Measurements from ENCODE around the gene PPARA. TPM values are rescaled to one million over a fixed set of nuclear protein-coding genes. Genes with fewer than 3 reads are reported as not detected.
A peak's percentile ranks its signal among the peaks of the same experiment; 100 is the strongest.

Gene PPARA
- total RNA-seq, 2 experiments from 2014 or later = 9.1 to 11.8 TPM

DNA sequence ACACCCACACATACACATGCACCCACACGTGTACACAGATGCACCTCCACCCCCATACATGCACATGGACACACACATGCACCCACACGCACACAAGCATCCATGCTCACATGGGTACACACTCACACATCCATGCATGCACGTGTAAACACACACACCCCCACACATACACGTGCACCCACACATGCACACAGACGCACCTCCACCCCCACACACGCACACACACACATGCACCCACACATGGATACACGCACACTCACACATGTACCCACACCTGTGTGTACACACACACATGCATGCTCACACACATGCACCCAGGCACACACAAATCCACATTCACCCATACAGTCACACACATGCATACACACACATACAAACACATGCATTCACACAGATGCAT, 75.3 kb downstream of the PPARA start:
- Mint-ChIP-seq H3K36me3 (ENCODE audit: low read depth) (peaks cover 12% of the 10 kb centered on the region), H3K4me3 (no peak overlapping the region), H3K9me3 (no peaks in the 10 kb centered on the region), H3K27ac (no peak overlapping the region), H3K4me1 (ENCODE audit: low read depth) (peaks cover 6% of the 10 kb centered on the region), H3K27me3 (no peaks in the 10 kb centered on the region)
- CTCF ChIA-PET = no interaction called here
- intact Hi-C loops (cut with micrococcal nuclease) = no loop called here
- POLR2A ChIA-PET = interaction anchor here (0.6 kb wide), 1 partner anchor 19 kb away, joined by 3 read pairs; no protein-coding TSS in a partner anchor
- ATAC-seq (no peak), DNase-seq (no peak)
- TF ChIP-seq CTCF (IDR thresholded peaks at IDR 0.05) = no peak

DNA sequence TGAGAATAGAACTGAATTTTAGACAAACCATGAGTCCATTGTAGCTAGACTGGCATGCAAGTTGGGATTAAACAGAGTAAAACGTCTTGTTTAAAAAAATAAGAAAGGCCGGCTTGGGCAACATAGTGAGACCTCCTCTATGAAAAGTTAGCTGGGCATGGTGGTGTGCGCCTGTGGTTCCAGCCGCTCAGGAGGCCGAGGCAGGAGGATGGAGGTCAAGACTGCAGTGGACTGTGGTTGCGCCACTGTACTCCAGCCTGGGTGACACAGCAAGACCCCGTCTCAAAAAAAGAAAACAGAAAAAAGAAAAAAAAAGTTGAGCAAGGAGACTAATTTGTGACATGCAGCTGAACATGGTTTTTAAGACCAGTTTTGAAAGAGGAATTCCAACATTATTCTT, 76.3 kb downstream of the PPARA start:
- DNase-seq (no peak), ATAC-seq (no peak)
- intact Hi-C loops (cut with micrococcal nuclease) = no loop called here
- no peak for TF ChIP-seq CTCF (IDR thresholded peaks at IDR 0.05)
- ChIA-PET POLR2A (no interaction called here), CTCF (interaction anchor here (0.7 to 1.5 kb wide), 2 partner anchors 16 to 21 kb away, joined by 3 read pairs; no protein-coding TSS in a partner anchor)
- Mint-ChIP-seq H3K36me3 (ENCODE audit: low read depth) (peaks cover 6% of the 10 kb centered on the region), H3K4me3 (no peak overlapping the region), H3K4me1 (ENCODE audit: low read depth) (no peaks in the 10 kb centered on the region), H3K9me3 (no peaks in the 10 kb centered on the region), H3K27ac (no peak overlapping the region), H3K27me3 (no peaks in the 10 kb centered on the region)

DNA sequence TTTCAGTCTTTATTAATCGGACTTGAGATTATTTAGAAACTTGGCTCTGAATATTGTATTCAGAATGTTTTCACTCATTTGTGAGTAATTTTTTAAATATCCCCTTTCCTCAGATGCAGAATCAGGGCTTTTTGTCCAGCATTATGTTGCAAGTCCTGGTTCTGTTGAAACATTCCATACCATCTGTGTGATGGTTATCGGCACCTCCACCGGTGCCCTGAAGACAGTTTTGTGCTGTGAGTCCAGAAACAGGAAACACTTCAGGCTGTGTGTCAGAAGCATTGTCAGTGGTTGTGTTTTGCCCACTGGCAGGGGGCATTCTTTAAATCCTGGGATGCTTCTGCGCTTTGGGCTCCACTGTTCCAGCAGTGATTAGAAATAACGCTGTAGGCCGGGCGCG, 79.4 kb downstream of the PPARA start:
- TF ChIP-seq CTCF (IDR thresholded peaks at IDR 0.05) = no peak

DNA sequence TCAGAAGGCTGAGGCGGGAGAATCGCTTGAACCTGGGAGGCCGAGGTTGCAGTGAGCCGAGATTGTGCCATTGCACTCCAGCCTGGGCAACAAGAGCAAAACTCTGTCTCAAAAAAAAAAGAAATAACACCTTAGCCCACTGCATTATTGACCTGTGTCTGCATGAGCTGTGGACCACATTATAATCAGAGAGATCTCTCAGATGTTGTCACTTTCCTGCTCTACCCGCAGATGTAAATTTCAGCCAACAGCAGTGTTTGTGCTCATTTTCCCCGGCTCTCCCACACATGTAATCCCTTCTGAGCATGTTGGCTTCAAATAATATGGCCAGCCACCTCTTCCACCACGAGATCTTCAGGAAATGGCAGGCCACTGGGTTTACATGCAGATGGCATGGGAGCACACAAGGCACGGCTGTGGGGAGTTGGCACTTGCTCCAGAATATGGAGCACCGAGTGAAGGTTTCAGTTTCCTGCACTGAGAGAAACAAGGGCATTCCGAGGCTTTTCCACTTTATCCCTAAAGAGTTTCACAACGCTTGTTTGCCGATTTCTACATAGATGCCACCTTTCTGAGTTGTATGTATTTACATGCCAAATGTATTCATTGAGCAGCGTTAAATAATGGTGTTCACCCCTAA, 80.1 kb downstream of the PPARA start:
- intact Hi-C loops (cut with micrococcal nuclease) = no loop called here
- Mint-ChIP-seq H3K9me3 (no peaks in the 10 kb centered on the region), H3K4me1 (ENCODE audit: low read depth) (peaks cover 2% of the 10 kb centered on the region), H3K4me3 (no peak overlapping the region), H3K27ac (no peak overlapping the region), H3K36me3 (ENCODE audit: low read depth) (peaks cover 3% of the 10 kb centered on the region), H3K27me3 (no peaks in the 10 kb centered on the region)
- POLR2A ChIA-PET = no interaction called here
- ATAC-seq (no peak), DNase-seq (no peak)
- CTCF ChIA-PET = no interaction called here
- TF ChIP-seq CTCF (IDR thresholded peaks at IDR 0.05) = no peak

More for the DNA sequence above, 79.4 kb downstream of the PPARA start:
- no peak for DNase-seq
- POLR2A ChIA-PET = no interaction called here
- H3K4me1 Mint-ChIP-seq (ENCODE audit: low read depth) = peaks cover 2% of the 10 kb centered on the region
- CTCF ChIA-PET = no interaction called here
- no peaks in the 10 kb centered on the region for H3K27me3 Mint-ChIP-seq
- H3K36me3 Mint-ChIP-seq (ENCODE audit: low read depth) = peaks cover 6% of the 10 kb centered on the region
- no peaks in the 10 kb centered on the region for H3K9me3 Mint-ChIP-seq
- H3K27ac Mint-ChIP-seq = no peak overlapping the region
- ATAC-seq = no peak
- intact Hi-C loops (cut with micrococcal nuclease) = no loop called here
- no peak overlapping the region for H3K4me3 Mint-ChIP-seq

DNA sequence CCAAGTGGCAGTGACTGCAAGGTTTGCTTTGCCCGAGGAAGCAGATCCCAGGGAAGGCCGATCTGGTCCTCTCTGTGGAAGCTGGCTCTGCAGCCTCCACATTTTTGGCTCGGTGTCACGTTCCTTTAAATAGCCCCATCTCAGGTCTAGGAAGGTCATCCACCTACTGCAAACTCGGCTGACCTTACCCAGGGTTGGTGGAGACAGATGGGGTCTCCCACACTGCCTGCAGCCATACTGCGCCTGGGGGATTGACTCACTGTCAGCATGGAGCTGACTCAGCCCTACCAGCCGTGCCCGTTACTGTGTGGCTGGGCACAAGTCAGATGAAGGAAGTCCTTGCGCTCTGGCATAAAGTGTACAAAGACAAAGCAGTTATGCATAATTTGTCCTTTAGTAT, 82.9 kb downstream of the PPARA start:
- ATAC-seq (peak; percentile 56), DNase-seq (no peak)
- ChIA-PET CTCF (no interaction called here), POLR2A (no interaction called here)
- Mint-ChIP-seq H3K4me3 (no peak overlapping the region), H3K9me3 (no peaks in the 10 kb centered on the region), H3K4me1 (ENCODE audit: low read depth) (peaks cover 2% of the 10 kb centered on the region), H3K27me3 (no peaks in the 10 kb centered on the region), H3K27ac (no peak overlapping the region), H3K36me3 (ENCODE audit: low read depth) (no peaks in the 10 kb centered on the region)
- no peak for TF ChIP-seq CTCF (IDR thresholded peaks at IDR 0.05)
- intact Hi-C loops (cut with micrococcal nuclease) = no loop called here

Data from activated CD8-positive, alpha-beta T cell treated with anti-CD3 and anti-CD28 coated beads for 36 hours (primary cell).